Small intestine (tissue), 7 donors: Measurements from ENCODE around the gene PEAK3. TPM values are rescaled to one million over a fixed set of nuclear protein-coding genes. Genes with fewer than 3 reads are reported as not detected.

ENCODE experiments used
- DNase-seq, 2 donors: peaks; one replicate each; pipeline versions ENCODE4 v3.0.0 to v3.0.0-alpha.2; 2013
- FAIRE-seq: peaks from 2 replicates; lab custom pipeline; 2012; peaks lifted over from hg19 to GRCh38; lab: Jason Lieb, UNC
- H3K27ac ChIP-seq, 3 donors: one replicate each; pipeline ENCODE4 v1.5.1; 2013; ENCODE audit warnings: low read length in 2 of 3, mild to moderate bottlenecking in 2 of 3, control low read depth in 1 of 3, inconsistent platforms in 1 of 3, low read depth in 1 of 3, moderate library complexity in 1 of 3
- H3K27me3 ChIP-seq, 3 donors: one replicate each; pipeline ENCODE4 v1.6.1; 2013; ENCODE audit warnings: low read length in 3 of 3, inconsistent platforms in 1 of 3; ENCODE audit not compliant: control insufficient read depth in 3 of 3, insufficient read depth in 3 of 3
- H3K36me3 ChIP-seq, 3 donors: one replicate each; pipeline ENCODE4 v1.6.1; 2013; ENCODE audit warnings: low read length in 3 of 3, inconsistent platforms in 1 of 3, low read depth in 1 of 3, mild to moderate bottlenecking in 1 of 3, moderate library complexity in 1 of 3; ENCODE audit not compliant: control insufficient read depth in 3 of 3, insufficient read depth in 2 of 3
- H3K4me1 ChIP-seq, 3 donors: one replicate each; pipeline ENCODE4 v1.6.1; 2013; ENCODE audit warnings: low read length in 2 of 3, inconsistent platforms in 1 of 3, low read depth in 1 of 3, mild to moderate bottlenecking in 1 of 3, moderate library complexity in 1 of 3; ENCODE audit not compliant: control insufficient read depth in 3 of 3, insufficient read depth in 2 of 3
- H3K4me3 ChIP-seq, 3 donors: one replicate each; pipeline ENCODE4 v1.5.1; 2013; ENCODE audit warnings: low read length in 3 of 3, control low read depth in 1 of 3, inconsistent platforms in 1 of 3, low read depth in 1 of 3, mild to moderate bottlenecking in 1 of 3, moderate library complexity in 1 of 3
- H3K9me3 ChIP-seq, 2 donors: one replicate each; pipeline ENCODE4 v1.6.1; 2013; ENCODE audit warnings: low read depth in 1 of 2, low read length in 1 of 2; ENCODE audit not compliant: control insufficient read depth in 2 of 2, insufficient read depth in 1 of 2
- WGBS, 3 donors: extraction: QIAGEN DNeasy Blood & Tissue Kit; methylation state at CpG; one replicate each; pipeline ENCODE4 v1.1.7; 2013; 5-methylcytosine and 5-hydroxymethylcytosine counted together
- polyA plus RNA-seq, 4 donors: library from polyadenylated mRNA; stranded (reverse) in 3 of 4; unstranded in 1 of 4; fragments of 200-250 nt in 3 of 4; fragments of 120-200 nt in 1 of 4; gene quantifications; one replicate each; pipeline versions ENCODE4 v1.2.1 to v1.2.3, GENCODE V29; 2013
- donor health status: healthy with polysubstance abuse.
- donor health status: control.
- donor health status: control.
- donor health status: Bipolar disorder and iron deficiency.
- donor health status: healthy.

PEAK3 gene
- polyA plus RNA-seq, 4 donors, result 0.25 to 0.54 (median 0.46) TPM; not detected in 1

- FAIRE-seq, result no peak
- Histone ChIP-seq H3K27me3 (no peaks in the 10 kb centered on the region), H3K4me3 (peak overlapping the region in 1 of 3 donors; percentile 71), H3K27ac (peak overlapping the region in 2 of 3 donors; percentile 97 to 99), H3K4me1 (peaks cover 9 to 77% (median 11%) of the 10 kb centered on the region in 3 donors), H3K9me3 (peaks cover 0 to 2% of the 10 kb centered on the region in 2 donors), H3K36me3 (peaks cover 0 to 69% (median 5%) of the 10 kb centered on the region in 3 donors)
- 59 to 81% (median 78%) methylated on average over 6 of the region's 6 CpGs for WGBS, 3 donors
- no peak for DNase-seq
Observed at GRCh38 chr19:2237869-2238153, 44.2 kb downstream of the PEAK3 start.

GRCh38 chr19:2237051-2237868 is 44.7 kb downstream of the PEAK3 start:
- 33 to 42% (median 39%) methylated on average over 42 to 43 of the region's 43 CpGs for WGBS, 3 donors
- Histone ChIP-seq H3K4me1 (peaks cover 4 to 71% (median 11%) of the 10 kb centered on the region in 3 donors), H3K4me3 (peak overlapping the region; percentile 71 to 98 (median 80)), H3K27me3 (no peaks in the 10 kb centered on the region), H3K27ac (peak overlapping the region; percentile 97 to 100 (median 99)), H3K9me3 (peaks cover 0 to 2% of the 10 kb centered on the region in 2 donors), H3K36me3 (peaks cover 3 to 70% (median 5%) of the 10 kb centered on the region in 3 donors)
- DNase-seq (no peak), FAIRE-seq (no peak)

GRCh38 chr19:2236314-2237050 is 45.5 kb downstream of the PEAK3 start, which contains the start of the genes PLEKHJ1 and SF3A2:
Gene PLEKHJ1 (minus strand): TSS chr19:2236329. CDS start chr19:2236248, 81 bp downstream.
Gene SF3A2 (plus strand): TSS chr19:2236824. CDS start chr19:2243419, 6,595 bp downstream.
- FAIRE-seq (no peak), DNase-seq (peak; percentile 97 to 99)
- no peaks in the 10 kb centered on the region for H3K27me3 ChIP-seq
- WGBS, 3 donors, result 0% methylated on average over 77 to 80 of the region's 80 CpGs
- peaks cover 4 to 72% (median 5%) of the 10 kb centered on the region in 3 donors for H3K36me3 ChIP-seq
- H3K4me3 ChIP-seq, result peak within 1 kb of the TSS; percentile 71 to 98 (median 83)
- H3K9me3 ChIP-seq, result peaks cover 0 to 2% of the 10 kb centered on the region in 2 donors
- H3K27ac ChIP-seq, result peak within 1 kb of the TSS; percentile 97 to 100 (median 99)
- peaks cover 4 to 64% (median 11%) of the 10 kb centered on the region in 3 donors for H3K4me1 ChIP-seq

- no peak for DNase-seq
- H3K4me1 ChIP-seq, result peaks cover 4 to 60% (median 10%) of the 10 kb centered on the region in 3 donors
- WGBS, 3 donors, result 0 to 1% (median 1%) methylated on average over 13 to 28 of the region's 28 CpGs
- H3K36me3 ChIP-seq, result peaks cover 4 to 72% (median 5%) of the 10 kb centered on the region in 3 donors
- H3K9me3 ChIP-seq, result peaks cover 0 to 2% of the 10 kb centered on the region in 2 donors
- no peak for FAIRE-seq
- no peaks in the 10 kb centered on the region for H3K27me3 ChIP-seq
- H3K27ac ChIP-seq, result peak overlapping the region; percentile 97 to 100 (median 99)
- peak overlapping the region; percentile 71 to 98 (median 83) for H3K4me3 ChIP-seq
Observed at GRCh38 chr19:2236064-2236313, 46.0 kb downstream of the PEAK3 start.

- DNase-seq, result peak; percentile 93 to 97
- peaks cover 4 to 59% (median 6%) of the 10 kb centered on the region in 3 donors for H3K4me1 ChIP-seq
- no peak for FAIRE-seq
- no peaks in the 10 kb centered on the region for H3K27me3 ChIP-seq
- H3K27ac ChIP-seq, result peak overlapping the region; percentile 97 to 100 (median 99)
- peak overlapping the region; percentile 71 to 98 (median 83) for H3K4me3 ChIP-seq
- H3K36me3 ChIP-seq, result peaks cover 4 to 72% (median 5%) of the 10 kb centered on the region in 3 donors
- peaks cover 0 to 2% of the 10 kb centered on the region in 2 donors for H3K9me3 ChIP-seq
- WGBS, 3 donors, result 0 to 1% (median 0%) methylated on average over 28 to 48 of the region's 48 CpGs
Observed at GRCh38 chr19:2235381-2236063, 46.5 kb downstream of the PEAK3 start.

- peaks cover 8 to 72% (median 9%) of the 10 kb centered on the region in 3 donors for H3K36me3 ChIP-seq
- peak overlapping the region; percentile 97 to 100 (median 99) for H3K27ac ChIP-seq
- peaks cover 4 to 53% (median 6%) of the 10 kb centered on the region in 3 donors for H3K4me1 ChIP-seq
- peak overlapping the region; percentile 71 to 98 (median 83) for H3K4me3 ChIP-seq
- 12 to 42% (median 23%) methylated on average over 6 of the region's 6 CpGs for WGBS, 3 donors
- H3K9me3 ChIP-seq, result peaks cover 0 to 2% of the 10 kb centered on the region in 2 donors
- no peaks in the 10 kb centered on the region for H3K27me3 ChIP-seq
- DNase-seq (no peak), FAIRE-seq (no peak)
Observed at GRCh38 chr19:2234996-2235380, 47.0 kb downstream of the PEAK3 start.

GRCh38 chr19:2233601-2234280 is 48.2 kb downstream of the PEAK3 start:
- DNase-seq (no peak), FAIRE-seq (no peak)
- H3K9me3 ChIP-seq, result peaks cover 0 to 2% of the 10 kb centered on the region in 2 donors
- H3K27ac ChIP-seq, result peak overlapping the region in 2 of 3 donors; percentile 99 to 100
- peaks cover 4 to 43% (median 6%) of the 10 kb centered on the region in 3 donors for H3K4me1 ChIP-seq
- 42 to 75% (median 58%) methylated on average over 23 to 25 of the region's 25 CpGs for WGBS, 3 donors
- H3K27me3 ChIP-seq, result no peaks in the 10 kb centered on the region
- no peak overlapping the region for H3K4me3 ChIP-seq
- H3K36me3 ChIP-seq, result peaks cover 15 to 78% (median 20%) of the 10 kb centered on the region in 3 donors
